GM21447 (cell line): ENCODE measurements around the gene IGSF22.
A peak's percentile ranks its signal among the peaks of the same experiment; 100 is the strongest.

Source experiments
- ATAC-seq: cut with Tn5 transposase; IDR thresholded peaks from one replicate; pipeline ENCODE4 v1.9.1; 2021; ENCODE audit not compliant: unreplicated experiment

Gene IGSF22

DNA sequence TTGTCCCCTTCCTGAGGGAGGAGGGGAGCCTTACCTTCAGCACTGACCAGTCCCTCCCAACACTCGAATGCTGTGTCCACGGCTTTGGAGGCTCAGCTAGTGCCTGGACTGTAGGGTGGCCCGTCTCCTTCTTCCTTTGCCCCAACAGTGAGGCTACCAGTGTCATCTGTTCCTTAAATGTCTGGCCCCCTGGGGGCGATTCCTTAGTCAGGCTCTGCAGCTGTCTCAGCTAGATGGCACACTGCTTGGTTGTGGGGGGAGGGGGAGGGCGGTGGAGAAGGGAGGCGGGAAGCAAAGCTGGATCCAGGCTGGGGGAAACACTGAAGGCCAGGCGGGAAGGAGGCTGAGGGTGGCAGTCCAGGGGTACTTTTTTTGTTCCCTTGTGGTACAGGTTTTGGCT is at the start of gene IGSF22:
Gene IGSF22 (minus strand): TSS at position 149 of the 400 bp plus-strand sequence. CDS start 1,952 bp downstream, outside the sequence.
- ATAC-seq: no peak

DNA sequence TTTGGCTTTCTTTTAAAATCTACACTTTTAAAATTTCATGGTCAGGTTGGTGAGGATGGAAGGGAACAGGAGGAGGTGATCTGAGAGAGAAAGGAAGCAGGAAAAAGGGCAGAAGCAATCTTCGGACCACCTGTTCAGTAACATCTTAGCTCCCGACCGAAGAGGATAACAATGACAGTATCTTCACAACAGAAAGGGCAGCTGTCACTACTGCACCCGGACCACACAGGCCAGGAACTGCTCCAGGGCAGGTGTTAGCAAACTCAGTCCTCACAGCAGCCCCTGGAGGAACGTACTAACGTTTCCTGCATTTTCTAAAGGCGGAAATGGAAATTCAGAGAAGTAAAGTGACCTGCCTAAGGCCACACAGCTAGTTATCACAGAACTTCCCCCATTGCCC is 48.8 kb upstream of the IGSF22 start:
- no peak for ATAC-seq

GRCh38 chr11:18773681-18774080 is 47.7 kb upstream of the IGSF22 start:
- no peak for ATAC-seq

GRCh38 chr11:18773104-18773503 is 47.1 kb upstream of the IGSF22 start:
- ATAC-seq: no peak

DNA sequence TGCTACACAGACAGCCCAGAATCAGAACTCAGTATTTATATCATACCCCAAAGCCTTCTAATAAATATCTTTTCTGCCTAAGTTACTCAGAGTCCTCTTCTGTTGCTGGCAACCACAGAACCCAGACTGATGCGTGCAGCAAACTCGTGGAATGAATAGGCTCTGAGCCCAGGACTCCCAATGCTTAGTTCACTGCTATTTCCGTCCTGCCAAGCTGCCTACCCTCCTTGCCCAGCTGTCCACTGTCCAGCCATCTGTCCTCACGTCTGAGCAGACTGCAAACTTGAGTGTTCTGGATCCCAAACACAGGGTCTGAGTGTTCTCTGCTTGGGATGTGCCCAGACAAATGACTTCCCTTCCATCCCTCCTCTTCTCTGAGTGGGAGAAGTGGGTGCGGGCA is 46.2 kb upstream of the IGSF22 start:
- ATAC-seq: no peak

DNA sequence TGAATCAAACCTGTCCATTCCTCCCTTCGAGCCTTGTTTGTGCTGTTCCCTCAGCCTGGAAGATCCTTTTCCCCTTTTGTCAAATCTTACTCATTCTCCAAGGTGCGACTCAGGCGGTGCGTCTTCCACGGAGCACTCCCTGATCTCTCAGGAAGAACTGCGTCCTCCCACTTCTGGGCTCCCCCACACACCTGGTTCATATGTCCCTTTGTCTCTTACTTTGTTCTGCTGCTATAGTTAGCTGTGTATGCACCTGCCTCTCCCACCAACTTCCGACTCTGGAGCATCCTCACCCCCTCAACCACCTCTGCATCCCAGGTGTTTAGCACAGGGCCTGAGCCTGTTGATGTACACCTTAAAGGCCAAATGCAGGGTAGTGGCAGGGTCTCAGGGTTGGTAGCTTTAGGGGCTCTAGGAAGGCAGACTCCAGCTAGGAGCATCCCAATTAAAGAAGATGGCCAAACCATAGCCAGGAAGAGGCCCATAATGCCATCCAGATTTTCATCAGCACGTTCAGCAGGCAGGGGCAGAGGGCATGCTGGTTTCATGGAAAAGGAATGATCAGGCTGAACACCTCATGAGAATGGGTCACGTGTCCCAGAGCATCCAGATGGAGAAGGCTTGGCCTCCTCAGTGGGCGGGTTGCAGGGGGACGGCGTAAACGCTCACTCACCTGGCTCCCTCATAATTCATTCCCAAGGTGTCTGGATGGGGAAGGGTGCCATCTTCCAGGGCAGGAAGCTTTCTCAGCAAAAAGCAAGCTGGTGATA is 45.5 kb upstream of the IGSF22 start:
- no peak for ATAC-seq

GRCh38 chr11:18770479-18771125 is 44.6 kb upstream of the IGSF22 start:
- no peak for ATAC-seq

- ATAC-seq: peak; percentile 73
Measured at GRCh38 chr11:18769802-18770456, 43.9 kb upstream of the IGSF22 start.

DNA sequence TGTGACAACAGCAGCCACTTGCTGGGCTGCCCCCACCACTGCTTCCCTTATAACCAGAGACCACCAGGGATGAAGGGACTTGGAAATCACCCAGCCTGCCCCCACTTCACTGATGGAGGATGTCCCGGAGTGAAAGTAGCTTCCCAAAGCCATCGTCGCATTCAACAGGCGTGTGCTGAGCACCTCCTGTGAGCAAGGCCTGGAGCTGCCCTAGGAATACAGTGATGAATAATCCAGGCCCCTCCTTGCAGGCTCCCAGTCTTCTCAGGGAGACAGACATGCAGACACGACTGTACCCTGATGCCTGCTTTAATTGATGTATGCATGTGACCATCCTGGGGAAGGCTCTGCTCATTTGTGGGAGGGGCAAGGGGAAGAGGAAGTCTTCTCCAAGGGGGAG is 43.0 kb upstream of the IGSF22 start:
- no peak for ATAC-seq

GRCh38 chr11:18768472-18768901 is 42.5 kb upstream of the IGSF22 start:
- peak; percentile 85 for ATAC-seq

DNA sequence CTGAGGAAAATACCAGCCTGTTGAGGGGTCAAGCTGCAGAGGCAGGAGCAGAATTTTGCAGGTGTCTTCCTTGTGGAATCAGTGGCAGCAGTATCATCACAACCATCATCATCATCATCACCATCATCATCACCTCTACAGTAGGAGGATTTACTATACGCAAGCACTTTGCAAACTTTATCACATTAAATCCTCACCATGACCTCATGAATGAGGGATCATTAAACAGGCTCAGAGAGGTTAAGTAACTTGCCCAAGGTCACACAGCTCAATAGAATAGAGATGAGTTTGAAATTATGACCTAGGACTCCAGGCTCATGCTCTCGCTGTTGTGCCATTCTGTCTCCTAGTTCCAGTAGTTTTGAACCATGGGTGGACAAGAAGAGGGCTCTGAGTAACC is 40.0 kb upstream of the IGSF22 start:
- ATAC-seq: no peak

GRCh38 chr11:18765554-18765953 is 39.6 kb upstream of the IGSF22 start:
- ATAC-seq: no peak

DNA sequence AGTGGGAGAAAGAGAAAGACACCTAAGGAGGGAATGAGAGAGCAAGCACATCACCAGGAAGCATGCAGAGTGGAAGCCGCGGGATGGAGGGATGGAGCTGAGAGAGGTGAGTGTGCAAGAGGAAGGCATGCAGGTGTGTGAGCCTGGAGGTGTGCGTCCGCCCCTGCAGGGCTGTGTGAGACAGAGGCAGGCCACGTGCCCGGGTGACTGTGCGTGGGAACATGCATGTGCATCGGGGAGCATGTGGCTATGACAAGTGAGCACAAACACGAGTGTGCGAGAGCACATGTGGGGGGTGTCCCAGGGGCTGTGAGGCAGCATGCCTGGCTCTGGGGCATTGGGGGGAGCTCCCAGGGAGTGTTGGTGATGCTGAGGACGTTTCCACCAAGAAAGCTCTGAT is 35.8 kb upstream of the IGSF22 start:
- ATAC-seq: no peak

DNA sequence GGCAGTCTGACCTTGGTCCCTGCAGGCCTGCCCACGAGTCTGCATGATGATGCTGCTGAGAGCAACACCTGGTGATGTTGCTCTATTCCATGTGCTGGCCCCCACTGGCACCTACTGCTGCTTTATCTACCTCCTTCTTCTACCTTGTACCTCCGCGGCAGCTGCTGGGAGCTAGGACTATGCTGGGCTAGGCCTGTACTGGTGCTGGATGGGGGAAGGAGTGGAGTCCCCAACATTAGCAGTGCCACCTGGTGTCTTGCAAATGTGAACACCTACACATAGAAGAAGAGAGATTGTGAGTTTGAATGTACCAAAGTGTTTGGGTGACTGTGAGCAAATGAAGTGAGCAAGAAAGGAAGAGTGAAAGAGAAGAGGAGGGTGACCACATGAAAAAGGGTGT is 35.2 kb upstream of the IGSF22 start:
- ATAC-seq: no peak

DNA sequence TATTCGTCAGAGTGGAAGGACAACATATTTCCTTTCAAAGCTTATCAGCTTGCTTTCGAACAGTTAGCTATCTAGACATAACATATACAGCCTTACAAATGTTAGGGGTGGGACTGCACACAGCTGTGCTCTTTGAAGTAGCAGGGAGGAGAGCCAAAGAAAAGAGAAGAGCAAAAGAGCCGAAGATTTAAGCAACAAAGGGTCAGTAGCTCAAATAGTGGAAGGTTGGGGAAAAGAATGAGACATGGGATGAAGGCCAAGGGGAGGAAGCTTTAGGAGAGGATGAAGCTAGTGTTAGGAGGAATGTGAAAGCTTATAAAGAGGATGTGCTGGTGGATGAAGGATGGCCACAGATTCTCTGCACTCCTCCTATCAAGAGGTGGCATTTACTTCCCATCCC is 31.8 kb upstream of the IGSF22 start:
- ATAC-seq: no peak

GRCh38 chr11:18756889-18757288 is 30.9 kb upstream of the IGSF22 start:
- no peak for ATAC-seq

DNA sequence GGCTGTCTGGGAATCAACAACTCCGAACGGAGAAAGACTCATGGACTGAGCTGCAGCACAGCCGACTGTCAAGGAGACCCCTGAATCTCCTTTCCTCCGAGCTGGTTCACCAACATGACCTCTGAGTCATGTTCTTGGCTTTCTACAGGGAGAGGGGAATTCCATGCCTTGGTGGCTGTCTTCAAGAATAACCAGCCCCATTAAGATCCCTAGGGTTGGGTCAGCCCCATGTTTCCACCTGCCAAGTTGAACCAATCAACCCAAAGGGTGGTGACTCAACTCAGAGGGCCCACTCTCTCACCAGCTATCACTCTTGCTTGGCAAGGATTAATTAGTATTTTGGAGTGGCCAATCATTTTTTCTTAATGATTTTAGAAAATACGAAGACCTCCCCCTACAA is 28.3 kb upstream of the IGSF22 start:
- no peak for ATAC-seq

- no peak for ATAC-seq
Measured at GRCh38 chr11:18752502-18752901, 26.5 kb upstream of the IGSF22 start.

- ATAC-seq: no peak
Measured at GRCh38 chr11:18750944-18751343, 25.0 kb upstream of the IGSF22 start.

DNA sequence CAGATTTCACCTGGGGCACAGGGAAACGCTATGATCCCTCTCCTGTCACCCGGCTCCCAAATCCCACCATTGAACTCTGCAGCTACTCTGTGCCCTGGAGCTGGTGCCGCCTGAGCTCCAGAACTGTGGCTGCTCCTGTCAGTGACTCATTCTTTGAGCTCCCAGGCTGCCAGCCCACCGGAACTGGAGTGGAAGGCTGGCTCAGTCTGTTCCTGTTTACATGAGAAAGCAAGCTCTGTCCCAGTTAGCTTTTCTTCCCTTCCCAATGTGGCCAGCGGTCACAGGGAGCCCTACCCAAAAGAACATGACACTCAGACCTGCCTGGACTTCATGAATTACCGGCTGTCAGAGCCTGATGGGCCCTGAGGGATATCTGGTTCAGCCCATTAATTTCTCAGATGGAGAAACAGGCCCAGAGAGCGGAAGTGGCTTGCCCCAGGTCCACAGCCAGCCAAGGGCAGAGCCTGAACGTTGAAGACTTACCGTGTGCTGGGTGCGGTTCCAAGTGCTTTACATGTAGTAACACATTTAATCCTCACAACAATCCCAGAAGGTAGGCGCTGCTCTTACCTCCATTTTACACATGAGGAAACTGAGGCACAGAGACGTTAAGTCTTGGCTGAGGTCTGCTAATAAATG is 23.8 kb upstream of the IGSF22 start:
- ATAC-seq: no peak

- no peak for ATAC-seq
Measured at GRCh38 chr11:18748766-18749365, 22.9 kb upstream of the IGSF22 start.
